Tibial nerve (tissue), 3 donors: Measurements from ENCODE around the gene OR2T10.

Experiments
- CTCF ChIP-seq, 5 experiments: fragments of 200-600 bp in 3 of 5; fragments of 450-650 bp in 2 of 5; sonication (generic) in 3 of 5; IDR thresholded peaks; one replicate each; pipeline ENCODE4 v1.5.1; 2016 to 2019; ENCODE audit warnings: antibody characterized with exemption in 5 of 5, mild to moderate bottlenecking in 3 of 5, moderate library complexity in 2 of 5
- POLR2A ChIP-seq, 2 donors: fragments of 450-650 bp; IDR thresholded peaks; one replicate each; pipeline ENCODE4 v1.6.1; 2017; ENCODE audit warnings: antibody characterized with exemption in 2 of 2, mild to moderate bottlenecking in 2 of 2, moderate library complexity in 2 of 2

- no peak for TF ChIP-seq CTCF (IDR thresholded peaks at IDR 0.05)
- TF ChIP-seq POLR2A (IDR thresholded peaks at IDR 0.05): no peak
Observed at GRCh38 chr1:248592655-248593054, 4.8 kb downstream of the OR2T10 start.
